ENCODE results near the gene LEMD2.
A peak's percentile ranks its signal among the peaks of the same experiment; 100 is the strongest.

The LEMD2 gene

GRCh38 chr6:33757113-33757512, 31.8 kb downstream of the LEMD2 start:
- H3K4me3 ChIP-seq (ENCODE audit: low read length): no peak overlapping the region
- DNase-seq (ENCODE audit: low read depth): no peak
- TF ChIP-seq, protein P1, sequence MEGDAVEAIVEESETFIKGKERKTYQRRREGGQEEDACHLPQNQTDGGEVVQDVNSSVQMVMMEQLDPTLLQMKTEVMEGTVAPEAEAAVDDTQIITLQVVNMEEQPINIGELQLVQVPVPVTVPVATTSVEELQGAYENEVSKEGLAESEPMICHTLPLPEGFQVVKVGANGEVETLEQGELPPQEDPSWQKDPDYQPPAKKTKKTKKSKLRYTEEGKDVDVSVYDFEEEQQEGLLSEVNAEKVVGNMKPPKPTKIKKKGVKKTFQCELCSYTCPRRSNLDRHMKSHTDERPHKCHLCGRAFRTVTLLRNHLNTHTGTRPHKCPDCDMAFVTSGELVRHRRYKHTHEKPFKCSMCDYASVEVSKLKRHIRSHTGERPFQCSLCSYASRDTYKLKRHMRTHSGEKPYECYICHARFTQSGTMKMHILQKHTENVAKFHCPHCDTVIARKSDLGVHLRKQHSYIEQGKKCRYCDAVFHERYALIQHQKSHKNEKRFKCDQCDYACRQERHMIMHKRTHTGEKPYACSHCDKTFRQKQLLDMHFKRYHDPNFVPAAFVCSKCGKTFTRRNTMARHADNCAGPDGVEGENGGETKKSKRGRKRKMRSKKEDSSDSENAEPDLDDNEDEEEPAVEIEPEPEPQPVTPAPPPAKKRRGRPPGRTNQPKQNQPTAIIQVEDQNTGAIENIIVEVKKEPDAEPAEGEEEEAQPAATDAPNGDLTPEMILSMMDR (IDR thresholded peaks at IDR 0.05; ENCODE audit: insufficient read depth, low read depth, low read length, missing control alignments): no peak

DNA sequence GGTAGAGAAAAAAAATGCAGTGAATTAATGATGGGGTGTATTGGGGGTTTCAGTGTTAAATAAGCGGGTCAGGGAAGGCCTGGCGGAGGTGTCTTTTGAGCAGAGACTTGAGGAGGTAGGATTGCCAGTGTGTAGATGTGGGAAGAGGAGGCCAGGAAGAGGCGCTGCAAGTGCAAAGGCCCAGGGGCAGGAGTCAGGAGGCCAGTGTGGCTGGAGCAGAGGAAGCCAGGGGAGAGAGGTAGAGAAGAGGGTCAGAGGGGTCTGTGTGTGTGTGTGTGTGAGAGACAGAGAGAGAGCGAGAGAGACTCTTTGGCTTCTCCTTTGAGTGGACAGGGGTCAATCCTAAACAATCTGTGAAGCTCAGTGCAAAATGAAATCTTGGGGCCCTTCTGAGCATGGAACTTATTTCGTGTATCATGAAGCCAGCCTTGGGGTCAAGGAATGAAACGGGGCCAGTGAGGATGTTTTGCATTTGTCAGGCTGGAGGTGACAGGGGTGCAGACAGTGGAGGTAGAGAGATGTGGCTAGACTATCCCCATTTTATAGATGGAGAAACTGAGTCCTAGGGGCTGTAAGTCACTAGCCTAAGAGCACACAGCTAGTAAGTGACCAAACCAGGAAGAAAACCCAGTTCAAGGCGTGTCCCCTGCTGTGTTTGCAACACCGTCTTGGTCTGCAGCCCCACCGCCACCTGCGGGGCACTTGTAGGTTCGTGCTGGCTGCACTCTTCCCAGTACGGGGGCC, 32.5 kb downstream of the LEMD2 start:
- DNase-seq (ENCODE audit: low read depth): no peak
- TF ChIP-seq, protein P1 (IDR thresholded peaks at IDR 0.05; ENCODE audit: insufficient read depth, low read depth, low read length, missing control alignments): no peak
- no peak overlapping the region for H3K4me3 ChIP-seq (ENCODE audit: low read length)

DNA sequence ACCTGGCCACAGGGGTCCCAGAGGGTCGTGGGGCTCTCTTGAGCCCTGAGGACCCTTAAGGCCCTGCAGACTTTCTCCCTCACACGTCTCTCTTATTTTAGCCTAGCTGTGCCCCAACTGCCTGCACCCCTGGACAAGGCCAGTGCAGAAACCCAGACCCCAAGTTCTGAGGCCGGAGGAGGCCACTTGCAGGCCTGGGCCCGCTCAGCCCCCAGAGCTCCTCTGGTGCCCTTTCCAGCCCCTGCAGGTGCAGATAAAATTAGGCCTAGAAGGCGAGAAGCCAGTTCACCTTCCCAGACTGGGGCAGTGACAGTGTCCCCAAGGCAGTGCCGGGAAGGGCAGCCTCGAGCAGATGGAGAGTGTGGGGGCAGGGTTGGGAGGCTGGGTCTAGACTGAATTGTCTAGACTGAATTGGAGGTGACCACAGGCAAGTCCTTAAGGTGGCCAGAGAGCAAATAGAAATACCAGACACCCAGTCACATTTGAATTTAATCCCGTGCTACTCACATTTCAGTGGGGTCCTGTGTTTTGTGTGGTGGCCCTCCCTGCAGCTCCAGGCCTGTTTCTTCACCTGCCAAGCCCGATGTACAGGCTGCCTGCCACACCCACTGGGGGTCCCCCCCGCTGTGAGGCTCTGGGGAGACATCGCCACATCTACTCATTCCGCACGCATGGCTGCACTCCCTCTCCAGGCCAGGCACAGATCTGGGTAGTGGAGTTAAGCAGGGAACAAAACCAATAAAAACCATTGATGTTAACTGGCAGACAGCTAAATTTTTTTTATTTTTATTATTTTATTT, 33.7 kb downstream of the LEMD2 start:
- no peak for DNase-seq (ENCODE audit: low read depth)
- TF ChIP-seq, protein P1 (IDR thresholded peaks at IDR 0.05; ENCODE audit: insufficient read depth, low read depth, low read length, missing control alignments): no peak
- H3K4me3 ChIP-seq (ENCODE audit: low read length): no peak overlapping the region

GRCh38 chr6:33754222-33754621, 34.7 kb downstream of the LEMD2 start:
- TF ChIP-seq, protein P1 (IDR thresholded peaks at IDR 0.05; ENCODE audit: insufficient read depth, low read depth, low read length, missing control alignments): no peak
- no peak for DNase-seq (ENCODE audit: low read depth)
- no peak overlapping the region for H3K4me3 ChIP-seq (ENCODE audit: low read length)

- DNase-seq (ENCODE audit: low read depth): no peak
- no peak overlapping the region for H3K4me3 ChIP-seq (ENCODE audit: low read length)
- TF ChIP-seq, protein P1 (IDR thresholded peaks at IDR 0.05; ENCODE audit: insufficient read depth, low read depth, low read length, missing control alignments): no peak
Observed at GRCh38 chr6:33752646-33753015, 36.3 kb downstream of the LEMD2 start.

DNA sequence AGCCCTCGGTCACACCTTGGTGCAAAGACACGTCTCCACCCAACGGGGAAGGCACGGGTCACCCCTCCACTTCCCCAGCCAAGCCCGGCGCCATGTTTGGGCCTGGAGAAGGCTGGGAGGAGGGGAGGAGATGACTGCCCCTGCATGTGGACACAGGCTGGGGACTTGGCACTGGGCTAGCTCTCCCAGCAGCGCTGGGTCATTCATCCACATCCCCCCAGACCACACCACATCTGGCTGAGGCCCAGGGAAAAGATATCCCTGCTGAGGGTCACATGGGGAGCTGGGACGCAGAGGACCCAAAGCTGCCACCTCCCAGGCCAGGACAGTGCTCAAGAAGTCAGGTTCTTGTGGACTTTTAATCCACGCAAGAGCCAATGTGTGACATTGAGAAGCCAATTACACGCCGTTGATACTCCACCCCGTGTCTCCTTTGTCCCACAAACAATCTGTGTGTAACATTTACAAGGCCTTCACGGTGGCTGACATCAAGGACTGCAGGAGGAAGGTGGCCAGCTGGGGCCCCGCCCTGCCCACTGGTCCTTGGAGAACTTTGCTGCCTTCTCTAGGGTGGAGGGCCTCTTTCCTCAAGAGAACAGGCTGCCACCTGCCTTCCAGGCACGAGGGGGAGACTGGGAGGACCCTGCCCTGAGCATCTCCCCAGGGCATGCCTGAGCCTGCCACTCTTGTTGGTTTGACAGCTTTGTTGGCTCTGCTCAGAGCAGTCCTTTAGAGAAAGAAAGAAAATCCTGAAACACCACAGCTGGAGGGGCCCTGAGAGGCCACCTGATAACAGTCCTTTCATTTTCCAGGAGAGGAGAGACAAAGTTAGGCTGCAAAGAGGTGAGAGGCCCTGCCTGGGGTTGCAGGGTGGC, 36.9 kb downstream of the LEMD2 start:
- TF ChIP-seq, protein P1 (IDR thresholded peaks at IDR 0.05; ENCODE audit: insufficient read depth, low read depth, low read length, missing control alignments): peak; percentile 15
- peak; percentile 60 for DNase-seq (ENCODE audit: low read depth)
- no peak overlapping the region for H3K4me3 ChIP-seq (ENCODE audit: low read length)
